SU-DHL-6 (cell line): ENCODE data around the gene MFSD2A.

Source experiments
- H2AFZ ChIP-seq: fragments of 200-600 bp; sonication (generic); 2 replicates; pipeline ENCODE4 v1.6.1; 2014; ENCODE audit warnings: low read depth, mild to moderate bottlenecking, moderate library complexity, mixed read lengths, antibody characterized with exemption, low read length; ENCODE audit not compliant: severe bottlenecking
- H3F3A ChIP-seq: fragments of 200-600 bp; shearing (Covaris generic); 2 replicates; pipeline ENCODE4 v1.6.0; 2016; ENCODE audit warnings: antibody characterized with exemption, mild to moderate bottlenecking; ENCODE audit not compliant: insufficient read depth
- H3K27ac ChIP-seq: fragments of 200-600 bp; sonication (generic); 2 replicates; pipeline ENCODE4 v1.5.1; 2016; ENCODE audit warnings: low read depth, mild to moderate bottlenecking, low read length, moderate library complexity, mixed read lengths
- H3K27me3 ChIP-seq: fragments of 200-600 bp; sonication (generic), shearing (Covaris generic); 2 replicates; pipeline ENCODE4 v1.6.0; 2014; ENCODE audit warnings: mild to moderate bottlenecking, low read length
- H3K36me3 ChIP-seq: fragments of 200-600 bp; sonication (generic); 2 replicates; pipeline ENCODE4 v1.6.1; 2014; ENCODE audit warnings: mild to moderate bottlenecking, low read length, mixed read lengths
- H3K4me2 ChIP-seq: fragments of 300-600, 200-600 bp; shearing (Covaris generic), sonication (generic); 2 replicates; pipeline ENCODE4 v1.6.0; 2014; ENCODE audit warnings: low read length, low read depth, mild to moderate bottlenecking; ENCODE audit not compliant: poor library complexity, severe bottlenecking
- H3K4me3 ChIP-seq: fragments of 200-600 bp; sonication (generic); 2 replicates; pipeline ENCODE4 v1.5.1; 2014; ENCODE audit warnings: antibody characterized with exemption, low read length, mild to moderate bottlenecking, mixed read lengths; ENCODE audit not compliant: insufficient read depth, poor library complexity, severe bottlenecking
- H3K79me2 ChIP-seq: fragments of 200-600 bp; sonication (generic); 2 replicates; pipeline ENCODE4 v1.6.1; 2014; ENCODE audit warnings: mild to moderate bottlenecking, low read length, moderate library complexity; ENCODE audit not compliant: insufficient read depth
- H3K9ac ChIP-seq: fragments of 200-600 bp; sonication (generic); 2 replicates; pipeline ENCODE4 v1.7.0; 2014; ENCODE audit warnings: mild to moderate bottlenecking, low read length
- H3K9me2 ChIP-seq: fragments of 200-600 bp; sonication (generic); replicated peaks from 2 replicates; pipeline ENCODE4 v1.6.1; 2014; ENCODE audit warnings: low read length; ENCODE audit not compliant: insufficient read depth
- H3K9me3 ChIP-seq: fragments of 200-600 bp; sonication (generic); 2 replicates; pipeline ENCODE4 v1.6.1; 2014; ENCODE audit warnings: low read length, mixed read lengths; ENCODE audit not compliant: insufficient read depth
- H4K20me1 ChIP-seq: fragments of 200-600 bp; sonication (generic); 2 replicates; pipeline ENCODE4 v1.6.1; 2014; ENCODE audit warnings: low read depth, mild to moderate bottlenecking, antibody characterized with exemption, low read length, moderate library complexity, mixed read lengths
- CTCF ChIP-seq: fragments of 200-600 bp; sonication (generic); IDR thresholded peaks from one replicate; pipeline ENCODE4 v1.5.1; 2017; ENCODE audit warnings: antibody characterized with exemption, mild to moderate bottlenecking, low read length, moderate library complexity; ENCODE audit not compliant: insufficient read depth, poor library complexity, severe bottlenecking
- EZH2phosphoT487 ChIP-seq: fragments of 200-600 bp; sonication (generic), shearing (Covaris generic); conservative IDR thresholded peaks from 2 replicates; pipeline ENCODE4 v1.6.1; 2018; ENCODE audit warnings: mild to moderate bottlenecking, antibody characterized with exemption, low read length, moderate library complexity, mixed read lengths

MFSD2A gene

GRCh38 chr1:39965044-39965443 lies 10.1 kb downstream of the MFSD2A start:
- no peaks in the 10 kb centered on the region for H4K20me1 ChIP-seq
- no peaks in the 10 kb centered on the region for H3K9me3 ChIP-seq
- no peaks in the 10 kb centered on the region for H3K9me2 ChIP-seq
- no peak overlapping the region for H3K4me3 ChIP-seq
- H2AFZ ChIP-seq: no peak overlapping the region
- H3K27me3 ChIP-seq: no peaks in the 10 kb centered on the region
- no peaks in the 10 kb centered on the region for H3F3A ChIP-seq
- no peak overlapping the region for H3K4me2 ChIP-seq
- no peak overlapping the region for H3K9ac ChIP-seq
- TF ChIP-seq CTCF: no peak
- TF ChIP-seq EZH2phosphoT487: no peak
- peaks cover 6% of the 10 kb centered on the region for H3K36me3 ChIP-seq
- H3K79me2 ChIP-seq: no peaks in the 10 kb centered on the region
- H3K27ac ChIP-seq: no peak overlapping the region

DNA sequence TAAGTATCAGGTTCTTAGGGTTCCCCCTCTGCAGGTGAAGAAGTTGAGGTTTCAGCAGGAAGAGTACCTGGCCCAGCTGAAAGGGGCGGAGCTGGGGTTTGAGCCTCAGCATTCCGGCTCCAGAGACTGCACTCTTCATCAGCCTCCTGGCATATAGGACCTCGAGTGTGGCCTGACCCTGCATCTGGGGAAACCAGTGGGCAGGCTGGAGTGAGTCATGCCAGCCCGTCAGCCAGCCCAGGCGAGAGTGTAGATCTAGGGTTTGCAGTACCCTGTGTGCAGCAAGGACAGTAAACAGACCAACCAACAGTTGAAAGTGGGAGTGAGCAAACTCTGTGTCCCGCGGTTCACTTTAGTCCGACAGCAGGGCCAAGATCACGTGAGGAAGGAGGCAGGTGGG lies 14.1 kb downstream of the MFSD2A start:
- Histone ChIP-seq H3K27ac (no peak overlapping the region), H3K9me2 (no peaks in the 10 kb centered on the region), H3K79me2 (no peaks in the 10 kb centered on the region), H3F3A (peaks cover 6% of the 10 kb centered on the region; the same call in 1 of the 2 replicates), H3K4me3 (no peak overlapping the region), H3K4me2 (no peak overlapping the region), H3K9me3 (no peaks in the 10 kb centered on the region), H4K20me1 (no peaks in the 10 kb centered on the region), H3K36me3 (peaks cover 4% of the 10 kb centered on the region; the same call in 1 of the 2 replicates), H2AFZ (no peak overlapping the region), H3K27me3 (no peaks in the 10 kb centered on the region), H3K9ac (no peak overlapping the region)
- TF ChIP-seq EZH2phosphoT487 (no peak), CTCF (no peak)

- Histone ChIP-seq H4K20me1 (no peaks in the 10 kb centered on the region), H3K9me2 (no peaks in the 10 kb centered on the region), H3K36me3 (peaks cover 4% of the 10 kb centered on the region; the same call in 1 of the 2 replicates), H3K27me3 (no peaks in the 10 kb centered on the region), H3K4me2 (no peak overlapping the region), H3K79me2 (no peaks in the 10 kb centered on the region), H2AFZ (no peak overlapping the region), H3F3A (peaks cover 6% of the 10 kb centered on the region; the same call in 1 of the 2 replicates), H3K4me3 (no peak overlapping the region), H3K9ac (no peak overlapping the region), H3K27ac (no peak overlapping the region), H3K9me3 (no peaks in the 10 kb centered on the region)
- TF ChIP-seq CTCF (no peak), EZH2phosphoT487 (no peak)
Measured at GRCh38 chr1:39969531-39970270, 14.8 kb downstream of the MFSD2A start.
